RWPE1 (cell line): ENCODE data around the gene JAZF1.

Experiments
- CTCF ChIA-PET: fragments of 350-600 bp; sonication (Branson Sonifier 250); formaldehyde crosslinking; extraction: SDS; loops from one replicate; lab custom pipeline; 2021; lab: Yijun Ruan, JAX
- POLR2A ChIA-PET: fragments of 400-600 bp; formaldehyde crosslinking; extraction: SDS; loops from one replicate; lab custom pipeline; 2020; ENCODE audit warnings: antibody characterized with exemption; ENCODE audit not compliant: low non-redundant PET; lab: Yijun Ruan, JAX
- DNase-seq: peaks from one replicate; pipeline ENCODE4 v3.0.0; 2012; ENCODE audit warnings: low spot score
- H3K27ac ChIP-seq: fragments of 450-650 bp; 2 replicates; pipeline ENCODE4 v1.5.1; 2017
- CTCF ChIP-seq: fragments of 450-650 bp; conservative IDR thresholded peaks from 2 replicates; pipeline ENCODE4 v1.5.1; 2017; ENCODE audit warnings: low read depth, mild to moderate bottlenecking

The JAZF1 gene

GRCh38 chr7:27793780-27794179 lies 386.8 kb downstream of the JAZF1 start:
- DNase-seq, result no peak
- no peak overlapping the region for H3K27ac ChIP-seq
- POLR2A ChIA-PET, result no interaction called here
- CTCF ChIA-PET, result interaction anchor here (0.6 kb wide), 1 partner anchor 44 kb away, joined by 5 read pairs; no protein-coding TSS in a partner anchor
- no peak for TF ChIP-seq CTCF

- ChIA-PET POLR2A (no interaction called here), CTCF (no interaction called here)
- DNase-seq, result no peak
- no peak for TF ChIP-seq CTCF
- H3K27ac ChIP-seq, result no peak overlapping the region
Measured at GRCh38 chr7:27788437-27788836, 392.2 kb downstream of the JAZF1 start.

- DNase-seq, result peak; percentile 38
- ChIA-PET POLR2A (no interaction called here), CTCF (interaction anchor here (0.7 to 1.9 kb wide), 4 partner anchors 10 to 226 kb away, joined by 3 to 10 read pairs (median 7); no protein-coding TSS in a partner anchor)
Measured at GRCh38 chr7:27784399-27785053, 396.1 kb downstream of the JAZF1 start.

GRCh38 chr7:27782849-27783248 lies 397.7 kb downstream of the JAZF1 start:
- ChIA-PET POLR2A (no interaction called here), CTCF (interaction anchor here (0.8 kb wide), 1 partner anchor 295 kb away, joined by 8 read pairs; no protein-coding TSS in a partner anchor)
- H3K27ac ChIP-seq, result no peak overlapping the region
- DNase-seq, result no peak
- no peak for TF ChIP-seq CTCF

More at GRCh38 chr7:27784399-27785053, 396.1 kb downstream of the JAZF1 start:
- peak; percentile 61 for TF ChIP-seq CTCF
- no peak overlapping the region for H3K27ac ChIP-seq

- POLR2A ChIA-PET, result no interaction called here
Measured at GRCh38 chr7:27781188-27781587, 399.4 kb downstream of the JAZF1 start.

More at GRCh38 chr7:27781188-27781587, 399.4 kb downstream of the JAZF1 start:
- DNase-seq, result no peak
- TF ChIP-seq CTCF, result no peak
- no peak overlapping the region for H3K27ac ChIP-seq
- CTCF ChIA-PET, result no interaction called here
